Spinal cord (tissue), 10 donors: ENCODE measurements around the gene IGF1. TPM values are rescaled to one million over a fixed set of nuclear protein-coding genes. Genes with fewer than 3 reads are reported as not detected.

Source experiments
- DNase-seq, 6 donors: peaks; one replicate each; pipeline versions ENCODE4 v3.0.0 to v3.0.0-alpha.2; 2013 to 2015; ENCODE audit warnings: low spot score in 6 of 6, low read depth in 4 of 6
- H3K27ac ChIP-seq: one replicate; pipeline ENCODE4 v1.5.1; 2013; ENCODE audit warnings: low read depth, low read length, control low read depth
- H3K27me3 ChIP-seq: one replicate; pipeline ENCODE4 v1.6.1; 2013; ENCODE audit warnings: low read length; ENCODE audit not compliant: control insufficient read depth, insufficient read depth
- H3K36me3 ChIP-seq: one replicate; pipeline ENCODE4 v1.6.1; 2013; ENCODE audit warnings: low read length; ENCODE audit not compliant: control insufficient read depth, insufficient read depth
- H3K4me1 ChIP-seq: one replicate; pipeline ENCODE4 v1.6.1; 2013; ENCODE audit warnings: low read length; ENCODE audit not compliant: control insufficient read depth, insufficient read depth
- H3K4me3 ChIP-seq: one replicate; pipeline ENCODE4 v1.5.1; 2013; ENCODE audit warnings: low read depth, low read length, control low read depth
- H3K9me3 ChIP-seq: one replicate; pipeline ENCODE4 v1.6.1; 2013; ENCODE audit warnings: low read length; ENCODE audit not compliant: control insufficient read depth, insufficient read depth
- WGBS: methylation state at CpG from one replicate; pipeline ENCODE4 v1.1.5; 2013; ENCODE audit warnings: missing lambda C conversion rate; ENCODE audit not compliant: insufficient coverage; 5-methylcytosine and 5-hydroxymethylcytosine counted together
- polyA plus RNA-seq, 2 donors: library from polyadenylated mRNA; unstranded; fragments of 120-200 nt; gene quantifications; one replicate each; pipeline ENCODE4 v1.2.1, GENCODE V29; 2013; ENCODE audit not compliant: insufficient read length in 2 of 2
- total RNA-seq, 2 donors: library from RNA; depleted of rRNA in 1 of 2; stranded (reverse); fragments of 120-200 nt in 1 of 2; fragments of >200 nt in 1 of 2; gene quantifications; one replicate each; pipeline versions ENCODE4 v1.2.3 to v1.2.4, GENCODE V29; 2013 to 2014
- donor health status: healthy.

The IGF1 gene
- total and polyA plus RNA-seq, 4 donors = 4.6 to 22.9 (median 13.0) TPM

GRCh38 chr12:102379346-102380162 lies 100.8 kb downstream of the IGF1 start:
- Histone ChIP-seq H3K36me3 (no peaks in the 10 kb centered on the region), H3K9me3 (peaks cover 2% of the 10 kb centered on the region), H3K4me3 (no peak overlapping the region), H3K4me1 (no peaks in the 10 kb centered on the region), H3K27me3 (no peaks in the 10 kb centered on the region), H3K27ac (no peak overlapping the region)
- WGBS = 69% methylated on average over 2 of the region's 3 CpGs
- peak in 2 of 6 donors; percentile 4 to 11 for DNase-seq

- H3K27ac ChIP-seq = no peak overlapping the region
- H3K9me3 ChIP-seq = no peaks in the 10 kb centered on the region
- H3K36me3 ChIP-seq = no peaks in the 10 kb centered on the region
- no peak overlapping the region for H3K4me3 ChIP-seq
- no peaks in the 10 kb centered on the region for H3K4me1 ChIP-seq
- no peak for DNase-seq
- no peaks in the 10 kb centered on the region for H3K27me3 ChIP-seq
Observed at GRCh38 chr12:102376781-102377180, 103.6 kb downstream of the IGF1 start.

- no CpG with 5 or more reads among the region's 5 CpGs for WGBS
- H3K27me3 ChIP-seq = no peaks in the 10 kb centered on the region
- no peaks in the 10 kb centered on the region for H3K36me3 ChIP-seq
- no peaks in the 10 kb centered on the region for H3K9me3 ChIP-seq
- no peak overlapping the region for H3K27ac ChIP-seq
- DNase-seq = no peak
- H3K4me3 ChIP-seq = no peak overlapping the region
- no peaks in the 10 kb centered on the region for H3K4me1 ChIP-seq
Observed at GRCh38 chr12:102376181-102376747, 104.1 kb downstream of the IGF1 start.

GRCh38 chr12:102374190-102374589 lies 106.2 kb downstream of the IGF1 start:
- Histone ChIP-seq H3K36me3 (no peaks in the 10 kb centered on the region), H3K4me3 (no peak overlapping the region), H3K27ac (no peak overlapping the region), H3K9me3 (no peaks in the 10 kb centered on the region), H3K4me1 (no peaks in the 10 kb centered on the region), H3K27me3 (no peaks in the 10 kb centered on the region)
- no peak for DNase-seq
- WGBS = no CpG with 5 or more reads among the region's 1 CpG

GRCh38 chr12:102372087-102372486 lies 108.3 kb downstream of the IGF1 start:
- Histone ChIP-seq H3K27me3 (no peaks in the 10 kb centered on the region), H3K36me3 (no peaks in the 10 kb centered on the region), H3K4me3 (no peak overlapping the region), H3K9me3 (no peaks in the 10 kb centered on the region), H3K27ac (no peak overlapping the region), H3K4me1 (no peaks in the 10 kb centered on the region)
- WGBS = 53% methylated on average over 2 of the region's 3 CpGs
- no peak for DNase-seq

- Histone ChIP-seq H3K27me3 (no peaks in the 10 kb centered on the region), H3K4me1 (no peaks in the 10 kb centered on the region), H3K4me3 (no peak overlapping the region), H3K27ac (no peak overlapping the region), H3K36me3 (no peaks in the 10 kb centered on the region), H3K9me3 (no peaks in the 10 kb centered on the region)
- DNase-seq = no peak
- no CpG with 5 or more reads among the region's 2 CpGs for WGBS
Observed at GRCh38 chr12:102371165-102371564, 109.2 kb downstream of the IGF1 start.

- H3K36me3 ChIP-seq = no peaks in the 10 kb centered on the region
- no peak overlapping the region for H3K4me3 ChIP-seq
- H3K9me3 ChIP-seq = no peaks in the 10 kb centered on the region
- H3K4me1 ChIP-seq = no peaks in the 10 kb centered on the region
- no peaks in the 10 kb centered on the region for H3K27me3 ChIP-seq
- no peak for DNase-seq
- H3K27ac ChIP-seq = no peak overlapping the region
- 85% methylated on average over 2 of the region's 2 CpGs for WGBS
Observed at GRCh38 chr12:102369876-102370275, 110.5 kb downstream of the IGF1 start.

GRCh38 chr12:102365365-102365764 lies 115.0 kb downstream of the IGF1 start:
- H3K27me3 ChIP-seq = no peaks in the 10 kb centered on the region
- no peak overlapping the region for H3K27ac ChIP-seq
- H3K4me1 ChIP-seq = no peaks in the 10 kb centered on the region
- peaks cover 2% of the 10 kb centered on the region for H3K9me3 ChIP-seq
- no peak overlapping the region for H3K4me3 ChIP-seq
- no peak for DNase-seq
- no peaks in the 10 kb centered on the region for H3K36me3 ChIP-seq

GRCh38 chr12:102364709-102365108 lies 115.7 kb downstream of the IGF1 start:
- Histone ChIP-seq H3K27ac (no peak overlapping the region), H3K4me1 (no peaks in the 10 kb centered on the region), H3K36me3 (no peaks in the 10 kb centered on the region), H3K27me3 (no peaks in the 10 kb centered on the region), H3K4me3 (no peak overlapping the region), H3K9me3 (peaks cover 2% of the 10 kb centered on the region)
- DNase-seq = no peak
- no CpG with 5 or more reads among the region's 1 CpG for WGBS

GRCh38 chr12:102356690-102357089 lies 123.7 kb downstream of the IGF1 start:
- Histone ChIP-seq H3K4me3 (no peak overlapping the region), H3K27ac (no peak overlapping the region), H3K27me3 (no peaks in the 10 kb centered on the region), H3K9me3 (peaks cover 5% of the 10 kb centered on the region), H3K36me3 (no peaks in the 10 kb centered on the region), H3K4me1 (no peaks in the 10 kb centered on the region)
- peak in 1 of 6 donors; percentile 17 for DNase-seq
- WGBS = no CpG with 5 or more reads among the region's 2 CpGs
